CD8-positive, alpha-beta memory T cell (primary cell): Measurements from ENCODE around the gene GLT1D1. TPM values are rescaled to one million over a fixed set of nuclear protein-coding genes. Genes with fewer than 3 reads are reported as not detected.
"Not testable (repeated sequence)": the region's sequence is repeated elsewhere in the genome, so short reads cannot be mapped to it uniquely, and the experiment has no call there.

Source experiments
- CTCF ChIA-PET: fragments of 350-600 bp; sonication (Branson Sonifier 250); formaldehyde crosslinking; loops from one replicate; lab custom pipeline; 2021; ENCODE audit warnings: antibody characterized with exemption; lab: Charles Lee
- POLR2A ChIA-PET: fragments of 350-600 bp; sonication (Branson Sonifier 250); formaldehyde crosslinking; loops from one replicate; lab custom pipeline; 2021; ENCODE audit warnings: antibody characterized with exemption; lab: Charles Lee
- DNase-seq, 5 donors: peaks; one replicate each; pipeline versions ENCODE4 v3.0.0 to v3.0.0-alpha.2; 2020 to 2022; ENCODE audit warnings: mixed read lengths in 1 of 5
- H3K27ac ChIP-seq: one replicate; pipeline ENCODE4 v1.7.0; 2013; ENCODE audit warnings: low read depth, mild to moderate bottlenecking, low read length, moderate library complexity
- H3K27me3 ChIP-seq: 2 replicates; pipeline ENCODE4 v1.7.0; 2013; ENCODE audit warnings: low read length, mild to moderate bottlenecking; ENCODE audit not compliant: insufficient read depth, poor library complexity, severe bottlenecking
- H3K36me3 ChIP-seq: 2 replicates; pipeline ENCODE4 v1.7.0; 2013; ENCODE audit warnings: mild to moderate bottlenecking, low read length, moderate library complexity; ENCODE audit not compliant: insufficient read depth
- H3K4me1 ChIP-seq: 2 replicates; pipeline ENCODE4 v1.7.0; 2013; ENCODE audit warnings: mild to moderate bottlenecking, low read length, moderate library complexity; ENCODE audit not compliant: insufficient read depth
- H3K4me3 ChIP-seq: 2 replicates; pipeline ENCODE4 v1.7.0; 2013; ENCODE audit warnings: mild to moderate bottlenecking, low read length
- H3K9me3 ChIP-seq: 2 replicates; pipeline ENCODE4 v1.7.0; 2013; ENCODE audit warnings: mild to moderate bottlenecking, low read length
- H3K27ac Mint-ChIP-seq, 8 donors: one replicate each; pipeline ENCODE4 v1.8.0; 2020 to 2021; ENCODE audit warnings: mixed read lengths in 8 of 8, mild to moderate bottlenecking in 6 of 8, inconsistent platforms in 3 of 8, moderate library complexity in 3 of 8
- H3K27me3 Mint-ChIP-seq, 2 donors: one replicate each; pipeline ENCODE4 v1.8.0; 2020 to 2021; ENCODE audit warnings: mixed read lengths in 2 of 2, mild to moderate bottlenecking in 1 of 2, moderate library complexity in 1 of 2
- H3K36me3 Mint-ChIP-seq, 3 donors: one replicate each; pipeline ENCODE4 v1.8.0; 2020 to 2021; ENCODE audit warnings: mixed read lengths in 3 of 3, inconsistent platforms in 1 of 3, mild to moderate bottlenecking in 1 of 3
- H3K4me1 Mint-ChIP-seq, 3 donors: one replicate each; pipeline ENCODE4 v1.8.0; 2020 to 2021; ENCODE audit warnings: mixed read lengths in 3 of 3, inconsistent platforms in 1 of 3, mild to moderate bottlenecking in 1 of 3
- H3K4me3 Mint-ChIP-seq, 7 donors: one replicate each; pipeline ENCODE4 v1.8.0; 2020 to 2021; ENCODE audit warnings: mixed read lengths in 7 of 7, mild to moderate bottlenecking in 6 of 7, moderate library complexity in 4 of 7, inconsistent platforms in 2 of 7
- H3K9me3 Mint-ChIP-seq, 5 donors: one replicate each; pipeline ENCODE4 v1.8.0; 2020 to 2022; ENCODE audit warnings: mixed read lengths in 5 of 5, mild to moderate bottlenecking in 3 of 5, moderate library complexity in 2 of 5, inconsistent platforms in 1 of 5
- polyA plus RNA-seq: library from polyadenylated mRNA; unstranded; fragments of 300-500 nt; fragmentation: Illumina TruSeq; gene quantifications from one replicate; pipeline ENCODE4 v1.2.3, GENCODE V29; 2021
- total RNA-seq, 2 experiments: library from RNA; stranded (reverse); gene quantifications; one replicate each; pipeline ENCODE4 v1.2.3, GENCODE V29; 2021

Gene GLT1D1
- total RNA-seq (under 1 TPM; 0.22 to 0.24 TPM), polyA plus RNA-seq (0.24 TPM)

GRCh38 chr12:128852885-128853599, at the start of gene GLT1D1:
TSS of gene GLT1D1 (plus strand) at chr12:128853478. CDS start at chr12:128853582, 104 bp downstream.
- H3K4me3 Mint-ChIP-seq = peak within 1 kb of the TSS in 5 of 7 donors; percentile 8 to 72 (median 55)
- H3K4me1 ChIP-seq = no peaks in the 10 kb centered on the region
- peaks cover 33 to 34% of the 10 kb centered on the region in 2 donors for H3K27me3 Mint-ChIP-seq
- POLR2A ChIA-PET = no interaction called here
- H3K27ac Mint-ChIP-seq = peak within 1 kb of the TSS in 1 of 8 donors; percentile 68
- H3K9me3 Mint-ChIP-seq = no peaks in the 10 kb centered on the region
- H3K27ac ChIP-seq = no peak within 1 kb of the TSS
- peaks cover 0 to 2% (median 0%) of the 10 kb centered on the region in 3 donors for H3K36me3 Mint-ChIP-seq
- peaks cover 0 to 4% (median 2%) of the 10 kb centered on the region in 3 donors for H3K4me1 Mint-ChIP-seq
- no peaks in the 10 kb centered on the region for H3K36me3 ChIP-seq
- H3K9me3 ChIP-seq = no peaks in the 10 kb centered on the region
- CTCF ChIA-PET = no interaction called here
- DNase-seq = no peak
- no peaks in the 10 kb centered on the region for H3K27me3 ChIP-seq
- no peak within 1 kb of the TSS for H3K4me3 ChIP-seq

- ChIA-PET CTCF (no interaction called here), POLR2A (no interaction called here)
- DNase-seq = no peak
- Histone ChIP-seq H3K9me3 (no peaks in the 10 kb centered on the region), H3K27ac (no peak overlapping the region), H3K4me3 (no peak overlapping the region), H3K36me3 (peaks cover 34% of the 10 kb centered on the region), H3K4me1 (no peaks in the 10 kb centered on the region), H3K27me3 (no peaks in the 10 kb centered on the region)
- H3K27me3 Mint-ChIP-seq = no peaks in the 10 kb centered on the region
- no peak overlapping the region for H3K4me3 Mint-ChIP-seq
- H3K9me3 Mint-ChIP-seq = no peaks in the 10 kb centered on the region
- peak overlapping the region in 4 of 8 donors; percentile 21 to 70 (median 38) for H3K27ac Mint-ChIP-seq
- H3K36me3 Mint-ChIP-seq = peaks cover 22 to 88% (median 40%) of the 10 kb centered on the region in 3 donors
- H3K4me1 Mint-ChIP-seq = peaks cover 11 to 28% (median 23%) of the 10 kb centered on the region in 3 donors
These were observed 49.5 kb upstream of the GLT1D1 start for GRCh38 chr12:128803788-128804187.

GRCh38 chr12:128804762-128805161, 48.5 kb upstream of the GLT1D1 start:
- H3K4me1 Mint-ChIP-seq = peaks cover 13 to 30% (median 25%) of the 10 kb centered on the region in 3 donors
- no peaks in the 10 kb centered on the region for H3K27me3 Mint-ChIP-seq
- Histone ChIP-seq H3K9me3 (no peaks in the 10 kb centered on the region), H3K4me3 (no peak overlapping the region), H3K4me1 (no peaks in the 10 kb centered on the region), H3K36me3 (peaks cover 29% of the 10 kb centered on the region), H3K27ac (no peak overlapping the region), H3K27me3 (no peaks in the 10 kb centered on the region)
- DNase-seq = no peak
- H3K27ac Mint-ChIP-seq = peak overlapping the region in 1 of 8 donors; percentile 62
- POLR2A ChIA-PET = no interaction called here
- CTCF ChIA-PET = no interaction called here
- H3K9me3 Mint-ChIP-seq = no peaks in the 10 kb centered on the region
- H3K36me3 Mint-ChIP-seq = peaks cover 22 to 88% (median 39%) of the 10 kb centered on the region in 3 donors
- H3K4me3 Mint-ChIP-seq = no peak overlapping the region

GRCh38 chr12:128805406-128805805, 47.9 kb upstream of the GLT1D1 start:
- Mint-ChIP-seq H3K36me3 (peaks cover 22 to 84% (median 36%) of the 10 kb centered on the region in 3 donors), H3K4me1 (peaks cover 19 to 36% (median 32%) of the 10 kb centered on the region in 3 donors)
- H3K4me1 ChIP-seq, H3K27me3 Mint-ChIP-seq, POLR2A ChIA-PET, H3K9me3 ChIP-seq, H3K27ac ChIP-seq, H3K4me3 Mint-ChIP-seq, H3K27me3 ChIP-seq, CTCF ChIA-PET, H3K9me3 Mint-ChIP-seq, DNase-seq, H3K27ac Mint-ChIP-seq, H3K4me3 ChIP-seq: not testable (repeated sequence)
- H3K36me3 ChIP-seq = peaks cover 25% of the 10 kb centered on the region

- H3K4me1 ChIP-seq = peaks cover 11% of the 10 kb centered on the region
- H3K4me3 ChIP-seq = no peak overlapping the region
- ChIA-PET POLR2A (no interaction called here), CTCF (no interaction called here)
- Mint-ChIP-seq H3K36me3 (peaks cover 22 to 73% (median 27%) of the 10 kb centered on the region in 3 donors), H3K27ac (peak overlapping the region in 1 of 8 donors; percentile 62), H3K27me3 (no peaks in the 10 kb centered on the region), H3K4me1 (peaks cover 31 to 48% (median 42%) of the 10 kb centered on the region in 3 donors), H3K4me3 (no peak overlapping the region), H3K9me3 (no peaks in the 10 kb centered on the region)
- peaks cover 14% of the 10 kb centered on the region for H3K36me3 ChIP-seq
- H3K27me3 ChIP-seq = no peaks in the 10 kb centered on the region
- DNase-seq = no peak
- no peaks in the 10 kb centered on the region for H3K9me3 ChIP-seq
- H3K27ac ChIP-seq = no peak overlapping the region
These were observed 46.7 kb upstream of the GLT1D1 start for GRCh38 chr12:128806573-128806972.

GRCh38 chr12:128807161-128807724, 46.0 kb upstream of the GLT1D1 start:
- Mint-ChIP-seq H3K27ac (peak overlapping the region in 4 of 8 donors; percentile 38 to 70 (median 63)), H3K4me3 (no peak overlapping the region), H3K4me1 (peaks cover 37 to 54% (median 43%) of the 10 kb centered on the region in 3 donors), H3K27me3 (no peaks in the 10 kb centered on the region), H3K36me3 (peaks cover 24 to 71% (median 27%) of the 10 kb centered on the region in 3 donors), H3K9me3 (no peaks in the 10 kb centered on the region)
- no peak overlapping the region for H3K27ac ChIP-seq
- no peak overlapping the region for H3K4me3 ChIP-seq
- CTCF ChIA-PET = no interaction called here
- POLR2A ChIA-PET = no interaction called here
- peaks cover 14% of the 10 kb centered on the region for H3K36me3 ChIP-seq
- H3K27me3 ChIP-seq = no peaks in the 10 kb centered on the region
- no peak for DNase-seq
- no peaks in the 10 kb centered on the region for H3K9me3 ChIP-seq
- H3K4me1 ChIP-seq = peaks cover 18% of the 10 kb centered on the region

- Histone ChIP-seq H3K4me3 (no peak overlapping the region), H3K4me1 (peaks cover 28% of the 10 kb centered on the region), H3K27me3 (no peaks in the 10 kb centered on the region), H3K36me3 (peaks cover 18% of the 10 kb centered on the region), H3K9me3 (no peaks in the 10 kb centered on the region), H3K27ac (no peak overlapping the region)
- H3K36me3 Mint-ChIP-seq = peaks cover 12 to 70% (median 23%) of the 10 kb centered on the region in 3 donors
- CTCF ChIA-PET = no interaction called here
- H3K27me3 Mint-ChIP-seq = no peaks in the 10 kb centered on the region
- peaks cover 40 to 52% (median 43%) of the 10 kb centered on the region in 3 donors for H3K4me1 Mint-ChIP-seq
- POLR2A ChIA-PET = no interaction called here
- H3K9me3 Mint-ChIP-seq = no peaks in the 10 kb centered on the region
- no peak for DNase-seq
- no peak overlapping the region for H3K4me3 Mint-ChIP-seq
- H3K27ac Mint-ChIP-seq = peak overlapping the region in 4 of 8 donors; percentile 3 to 93 (median 65)
These were observed 44.6 kb upstream of the GLT1D1 start for GRCh38 chr12:128808651-128809050.
